DLD1 (cell line): Measurements from ENCODE around the gene DMP1.

ENCODE experiments used
- in situ Hi-C: cut with HindIII; loops from 2 replicates; pipeline ENCODE4 v1.10.0; 2017; ENCODE audit warnings: low sequenced_read_pairs

Gene DMP1, protein sequence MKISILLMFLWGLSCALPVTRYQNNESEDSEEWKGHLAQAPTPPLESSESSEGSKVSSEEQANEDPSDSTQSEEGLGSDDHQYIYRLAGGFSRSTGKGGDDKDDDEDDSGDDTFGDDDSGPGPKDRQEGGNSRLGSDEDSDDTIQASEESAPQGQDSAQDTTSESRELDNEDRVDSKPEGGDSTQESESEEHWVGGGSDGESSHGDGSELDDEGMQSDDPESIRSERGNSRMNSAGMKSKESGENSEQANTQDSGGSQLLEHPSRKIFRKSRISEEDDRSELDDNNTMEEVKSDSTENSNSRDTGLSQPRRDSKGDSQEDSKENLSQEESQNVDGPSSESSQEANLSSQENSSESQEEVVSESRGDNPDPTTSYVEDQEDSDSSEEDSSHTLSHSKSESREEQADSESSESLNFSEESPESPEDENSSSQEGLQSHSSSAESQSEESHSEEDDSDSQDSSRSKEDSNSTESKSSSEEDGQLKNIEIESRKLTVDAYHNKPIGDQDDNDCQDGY

DNA sequence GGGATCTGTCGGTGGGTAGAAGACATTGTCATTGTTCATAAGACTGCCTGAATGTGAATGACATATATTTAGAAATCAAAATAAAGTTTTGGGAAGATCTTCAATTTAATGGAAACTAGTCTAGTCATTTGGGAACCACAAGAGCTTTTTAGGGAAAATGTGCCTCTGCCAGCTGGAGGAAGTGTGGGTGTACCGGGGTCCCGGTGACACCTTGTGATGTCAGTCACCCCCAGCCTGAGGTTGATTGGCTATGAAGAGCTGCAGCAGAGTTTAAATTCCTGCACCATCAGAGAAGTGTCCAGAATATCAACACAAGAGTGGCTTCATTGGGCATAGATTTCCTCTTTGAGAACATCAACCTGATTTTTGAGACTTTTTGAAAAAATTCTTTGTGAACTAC lies at the start of gene DMP1:
Gene DMP1, plus strand, starts transcription at position 301 of the 400 bp plus-strand sequence. CDS start 6,213 bp downstream, outside the sequence.
- in situ Hi-C loops: no loop called here

DNA sequence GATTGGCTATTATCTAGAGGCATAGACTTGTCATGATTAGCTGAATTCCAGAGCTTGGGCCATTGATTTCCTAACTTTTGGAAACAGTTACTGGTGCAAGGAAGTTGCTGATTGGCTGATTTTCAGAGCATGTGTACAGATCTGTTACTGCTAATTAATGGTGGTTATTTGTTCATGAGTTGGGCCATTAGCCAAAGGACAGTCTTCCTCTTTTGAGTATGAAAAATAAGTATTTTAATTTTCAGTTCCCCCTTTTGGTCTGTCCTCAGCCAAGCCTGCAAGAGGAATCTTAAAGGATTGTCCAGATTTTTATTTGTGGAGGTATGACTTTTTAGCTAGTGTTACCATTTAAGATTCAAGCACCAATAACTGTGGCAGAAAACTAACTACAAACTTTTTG lies 48.7 kb upstream of the DMP1 start:
- in situ Hi-C loops: no loop called here

DNA sequence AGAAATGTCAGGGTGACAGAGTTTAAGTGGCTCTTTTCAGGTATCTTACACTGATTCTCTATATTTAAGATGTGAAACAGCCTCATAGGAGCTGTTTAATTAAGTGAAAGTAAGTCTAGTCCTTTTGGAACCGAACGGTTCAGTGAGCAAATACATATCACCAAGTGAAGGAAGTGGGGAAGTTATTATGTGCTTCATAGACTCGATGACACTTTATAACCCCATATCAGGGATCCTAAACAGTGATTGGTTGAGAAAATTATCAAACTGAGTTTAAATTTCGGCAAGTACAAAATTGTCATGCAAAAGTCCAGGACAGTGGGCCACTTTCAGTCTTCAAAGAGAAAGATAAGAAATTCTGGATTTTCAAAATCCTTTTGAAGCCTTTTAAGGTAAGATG lies 41.9 kb upstream of the DMP1 start, which contains the start of gene DSPP:
Gene DSPP, plus strand, starts transcription at position 301 of the 400 bp plus-strand sequence. CDS start 2,380 bp downstream, outside the sequence.
- in situ Hi-C loops: no loop called here

DNA sequence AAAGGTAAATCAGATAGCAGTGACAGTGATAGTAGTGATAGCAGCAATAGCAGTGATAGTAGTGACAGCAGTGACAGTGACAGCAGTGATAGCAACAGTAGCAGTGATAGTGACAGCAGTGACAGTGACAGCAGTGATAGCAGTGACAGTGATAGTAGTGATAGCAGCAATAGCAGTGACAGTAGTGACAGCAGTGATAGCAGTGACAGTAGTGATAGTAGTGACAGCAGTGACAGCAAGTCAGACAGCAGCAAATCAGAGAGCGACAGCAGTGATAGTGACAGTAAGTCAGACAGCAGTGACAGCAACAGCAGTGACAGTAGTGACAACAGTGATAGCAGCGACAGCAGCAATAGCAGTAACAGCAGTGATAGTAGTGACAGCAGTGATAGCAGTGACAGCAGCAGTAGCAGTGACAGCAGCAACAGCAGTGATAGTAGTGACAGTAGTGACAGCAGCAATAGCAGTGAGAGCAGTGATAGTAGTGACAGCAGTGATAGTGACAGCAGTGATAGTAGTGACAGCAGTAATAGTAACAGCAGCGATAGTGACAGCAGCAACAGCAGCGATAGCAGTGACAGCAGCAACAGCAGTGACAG lies 35.7 kb upstream of the DMP1 start:
- in situ Hi-C loops: no loop called here

DNA sequence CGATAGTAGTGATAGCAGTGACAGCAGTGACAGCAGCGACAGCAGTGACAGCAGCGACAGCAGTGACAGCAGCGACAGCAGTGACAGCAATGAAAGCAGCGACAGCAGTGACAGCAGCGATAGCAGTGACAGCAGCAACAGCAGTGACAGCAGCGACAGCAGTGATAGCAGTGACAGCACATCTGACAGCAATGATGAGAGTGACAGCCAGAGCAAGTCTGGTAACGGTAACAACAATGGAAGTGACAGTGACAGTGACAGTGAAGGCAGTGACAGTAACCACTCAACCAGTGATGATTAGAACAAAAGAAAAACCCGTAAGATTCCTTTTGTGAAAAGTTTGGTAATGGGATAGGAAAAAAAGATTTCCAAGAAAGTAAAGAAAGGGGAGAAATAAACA lies 33.8 kb upstream of the DMP1 start:
- in situ Hi-C loops: no loop called here

DNA sequence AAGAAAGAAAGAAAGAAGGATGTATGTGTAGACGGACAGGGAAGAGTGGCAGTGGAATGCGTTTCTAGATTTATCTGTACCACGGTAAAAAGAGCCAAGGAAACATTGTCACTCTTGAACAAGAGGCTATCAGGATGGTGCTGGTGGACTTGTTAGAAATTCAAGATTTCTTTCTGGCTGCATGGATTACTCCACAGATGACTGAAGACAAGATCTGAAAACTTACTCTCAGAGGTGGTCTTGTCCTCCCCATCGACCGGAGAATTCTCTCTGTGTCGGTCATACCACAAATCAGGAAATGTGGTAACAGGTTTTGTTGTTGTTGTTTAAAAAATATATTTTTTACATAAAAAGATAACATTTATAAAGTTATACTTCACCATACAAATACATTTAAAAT lies 30.0 kb upstream of the DMP1 start:
- in situ Hi-C loops: no loop called here

DNA sequence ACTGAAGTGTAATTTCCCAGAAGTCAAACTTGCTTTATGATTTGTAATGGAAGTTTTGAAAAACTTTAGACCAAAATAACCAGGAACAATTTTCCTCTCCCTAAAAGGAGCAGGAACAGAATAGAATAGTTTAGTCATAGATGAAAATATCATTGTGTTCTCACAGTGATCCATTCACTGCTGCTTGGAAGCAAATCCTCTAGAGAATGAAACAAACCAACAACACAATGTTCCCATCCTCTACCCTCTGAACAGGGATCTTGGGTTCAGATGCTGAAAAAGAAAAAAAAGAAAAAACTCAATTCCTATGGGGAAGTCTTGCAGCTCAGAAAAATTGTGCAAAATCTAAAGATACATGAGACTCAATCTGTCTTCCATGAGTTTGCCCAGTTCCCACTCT lies 29.6 kb upstream of the DMP1 start:
- in situ Hi-C loops: no loop called here

DNA sequence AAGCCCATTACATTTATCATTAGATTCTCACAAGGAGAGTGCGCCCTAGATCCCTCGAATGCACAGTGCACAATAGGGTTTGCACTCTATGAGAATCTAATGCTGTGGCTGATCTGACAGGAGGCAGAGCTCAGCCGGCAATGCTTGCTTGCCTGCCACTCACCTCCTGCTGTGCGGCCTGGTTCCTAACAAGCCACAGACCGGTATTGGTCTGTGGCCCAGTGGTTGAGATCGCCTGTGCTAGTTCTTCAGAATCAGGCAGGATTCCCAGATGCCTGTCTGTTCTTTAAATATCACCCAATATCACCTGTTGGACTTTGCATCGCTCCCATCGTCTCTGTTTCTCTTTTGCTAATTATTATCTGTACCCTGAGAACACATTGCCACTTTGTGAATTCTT lies 27.8 kb upstream of the DMP1 start:
- in situ Hi-C loops: no loop called here

DNA sequence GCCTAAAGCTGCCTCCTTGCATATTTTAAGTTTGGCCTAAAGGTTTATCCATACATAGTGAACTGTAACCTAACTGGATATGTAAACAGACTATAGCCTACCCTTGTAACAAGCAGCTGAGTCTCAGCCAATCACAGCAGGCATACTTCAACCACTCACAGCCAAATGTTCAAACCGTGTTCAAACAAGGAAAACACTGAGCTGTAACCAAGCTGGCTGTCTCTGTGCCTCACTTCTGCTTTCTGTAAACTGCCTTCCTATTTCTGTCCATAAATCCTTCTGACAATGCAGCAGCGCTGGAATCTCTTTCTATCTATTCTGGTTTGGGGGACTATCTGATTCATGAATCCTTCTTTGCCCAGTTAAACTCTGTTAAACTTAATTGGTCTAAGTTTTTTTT lies 25.4 kb upstream of the DMP1 start:
- in situ Hi-C loops: no loop called here

DNA sequence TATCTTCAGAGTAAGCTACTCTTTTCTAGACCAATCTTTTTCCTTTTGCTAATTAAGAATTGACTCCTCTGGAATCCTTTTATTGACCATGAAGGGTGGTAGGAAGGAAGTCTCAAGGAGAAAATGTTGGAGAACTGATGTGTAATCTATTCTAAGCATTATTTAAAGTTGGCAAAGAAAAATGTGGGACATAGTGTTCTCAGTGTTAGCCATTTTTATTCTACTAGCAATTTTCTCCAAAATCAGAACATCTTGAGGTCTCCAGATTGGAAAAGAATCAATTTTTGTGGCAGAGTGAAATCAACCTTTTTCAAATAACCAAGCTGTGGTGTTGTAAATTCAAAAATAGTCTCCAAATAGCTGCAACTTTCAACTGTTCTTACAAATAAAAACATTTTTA lies 18.4 kb upstream of the DMP1 start:
- in situ Hi-C loops: no loop called here

DNA sequence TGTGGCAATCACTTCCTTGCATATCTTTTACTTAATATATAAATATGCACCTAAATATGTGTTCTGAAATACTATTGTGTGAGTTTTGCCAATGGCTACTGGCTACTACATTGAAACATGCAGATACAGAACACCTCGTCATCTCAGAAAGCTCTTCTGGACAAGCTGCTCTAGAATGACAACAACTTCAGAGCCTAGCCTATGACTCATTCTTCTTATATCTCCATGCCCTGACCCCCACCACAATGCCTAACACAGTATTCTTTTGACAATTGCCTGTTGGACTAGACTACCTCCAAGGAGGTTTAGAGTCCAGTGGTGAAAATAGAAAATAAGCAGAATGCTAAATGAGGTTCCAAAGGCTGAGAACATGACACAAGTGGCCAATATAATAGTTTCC lies 17.6 kb upstream of the DMP1 start:
- in situ Hi-C loops: no loop called here

DNA sequence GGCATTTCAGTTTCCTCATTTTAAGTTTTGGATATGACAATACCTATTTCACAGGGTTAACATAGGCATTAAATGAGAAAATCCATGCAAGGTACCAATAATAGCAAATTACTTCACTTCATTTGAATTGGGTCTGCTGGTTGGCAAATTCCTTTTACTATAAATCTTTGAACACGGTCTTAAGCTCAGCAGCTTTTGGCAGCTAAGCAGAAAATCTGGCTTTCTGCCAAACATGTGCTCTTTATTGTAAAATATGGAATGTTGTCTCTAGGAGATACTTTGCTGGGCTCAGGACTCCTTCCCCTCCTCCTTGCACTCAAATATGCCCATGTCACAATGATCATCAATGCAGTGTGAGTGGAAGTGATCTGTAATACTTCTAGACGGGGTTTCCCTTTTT lies 16.8 kb upstream of the DMP1 start:
- in situ Hi-C loops: no loop called here

DNA sequence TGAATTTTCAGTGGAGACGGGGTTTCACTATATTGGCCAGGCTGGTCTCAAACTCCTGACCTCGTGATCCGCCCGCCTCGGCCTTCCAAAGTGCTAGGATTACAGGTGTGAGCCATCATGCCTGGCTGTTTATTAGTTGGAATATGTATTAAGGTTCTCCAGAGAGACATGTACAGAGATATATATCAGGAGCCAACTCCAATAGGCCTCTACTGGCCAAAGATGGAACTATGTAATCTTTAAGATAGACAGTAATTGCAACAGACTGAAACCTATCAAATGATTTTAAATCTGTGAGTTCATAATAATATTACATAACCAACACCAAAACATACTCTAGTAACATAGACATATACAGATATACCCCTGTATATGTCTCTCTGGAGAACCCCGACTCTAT lies 5.8 kb upstream of the DMP1 start:
- in situ Hi-C loops: no loop called here

DNA sequence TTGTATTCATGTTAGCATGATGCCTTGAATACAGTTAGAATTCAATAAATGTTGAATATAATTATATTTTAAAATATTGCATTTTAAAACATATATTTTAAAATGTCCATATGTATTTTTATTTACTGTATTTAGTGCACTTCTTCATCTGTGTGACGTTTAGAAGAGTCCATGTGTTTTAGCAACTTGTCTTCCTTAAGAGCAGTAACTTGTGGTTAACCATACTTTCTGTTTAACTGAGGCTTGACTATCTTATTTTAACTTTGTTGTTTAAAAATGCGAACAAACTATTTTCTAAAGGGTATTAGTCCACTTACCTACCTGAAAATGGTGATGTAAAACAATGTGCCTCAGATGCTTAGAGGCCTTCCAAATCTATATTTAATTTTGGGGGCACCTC lies 858 bp downstream of the DMP1 start:
- in situ Hi-C loops: no loop called here

DNA sequence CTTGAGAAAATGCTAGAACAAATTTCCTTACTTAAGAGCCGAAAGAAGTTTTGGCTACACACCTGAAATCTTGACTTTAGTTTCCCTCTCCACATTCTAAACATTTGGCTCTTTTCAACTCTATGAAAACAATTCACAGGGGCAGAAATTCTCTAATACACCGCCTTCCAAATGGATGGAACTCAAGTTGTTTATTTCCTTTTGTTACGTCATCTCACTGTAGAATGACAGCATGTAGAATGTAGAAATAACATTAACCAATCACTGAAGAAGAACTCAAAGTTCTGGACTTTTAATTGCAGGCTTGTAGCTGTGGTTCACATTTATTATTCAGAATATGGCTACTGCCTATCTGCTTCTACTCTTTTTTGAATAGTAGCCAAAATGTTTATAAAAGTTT lies 1.9 kb downstream of the DMP1 start:
- in situ Hi-C loops: no loop called here

DNA sequence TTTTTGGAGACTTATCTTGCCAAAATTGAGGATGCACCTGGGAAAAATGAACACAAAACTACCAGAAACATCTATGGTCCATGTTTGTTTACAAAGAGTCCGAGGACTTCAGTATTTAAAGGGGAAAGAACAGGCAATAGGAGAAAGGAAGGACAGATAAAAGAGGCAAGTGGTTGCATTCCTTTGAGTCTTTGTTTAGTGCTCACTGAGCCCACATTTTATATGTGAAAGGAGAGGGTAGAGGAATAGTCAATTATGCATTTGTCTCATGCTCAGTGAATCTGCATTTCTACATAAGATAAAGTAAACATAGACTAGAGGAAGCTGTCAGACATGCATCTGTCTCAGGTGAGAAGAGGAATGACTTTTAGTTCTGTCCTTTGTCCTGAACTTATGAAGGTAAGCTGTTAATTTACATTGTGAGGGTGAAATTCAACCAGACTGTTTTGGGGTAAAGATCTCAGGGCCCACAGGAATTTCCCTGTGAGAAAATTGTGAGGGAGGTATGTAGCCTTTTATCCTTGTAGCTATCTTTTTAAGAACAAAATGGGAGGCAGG lies 4.5 kb downstream of the DMP1 start:
- in situ Hi-C loops: no loop called here

DNA sequence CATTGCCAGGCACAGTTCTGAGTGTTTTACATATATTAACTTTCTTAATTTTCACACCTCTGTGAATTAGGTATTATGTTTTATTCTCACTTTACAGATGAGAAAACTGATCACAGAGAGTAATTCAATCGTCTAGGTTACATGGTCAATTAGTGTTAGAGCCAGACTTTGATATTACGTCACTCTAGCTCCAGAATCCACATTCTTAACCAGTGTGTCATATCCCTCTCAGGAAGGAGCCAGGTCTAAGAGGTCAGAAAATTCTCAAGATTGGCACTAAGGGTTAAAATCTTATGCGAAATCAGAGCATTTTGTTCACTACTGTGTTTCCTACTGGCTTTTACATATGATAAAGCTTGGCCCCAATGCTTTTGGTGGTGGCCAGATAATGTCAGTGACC lies 7.4 kb downstream of the DMP1 start:
- in situ Hi-C loops: no loop called here

DNA sequence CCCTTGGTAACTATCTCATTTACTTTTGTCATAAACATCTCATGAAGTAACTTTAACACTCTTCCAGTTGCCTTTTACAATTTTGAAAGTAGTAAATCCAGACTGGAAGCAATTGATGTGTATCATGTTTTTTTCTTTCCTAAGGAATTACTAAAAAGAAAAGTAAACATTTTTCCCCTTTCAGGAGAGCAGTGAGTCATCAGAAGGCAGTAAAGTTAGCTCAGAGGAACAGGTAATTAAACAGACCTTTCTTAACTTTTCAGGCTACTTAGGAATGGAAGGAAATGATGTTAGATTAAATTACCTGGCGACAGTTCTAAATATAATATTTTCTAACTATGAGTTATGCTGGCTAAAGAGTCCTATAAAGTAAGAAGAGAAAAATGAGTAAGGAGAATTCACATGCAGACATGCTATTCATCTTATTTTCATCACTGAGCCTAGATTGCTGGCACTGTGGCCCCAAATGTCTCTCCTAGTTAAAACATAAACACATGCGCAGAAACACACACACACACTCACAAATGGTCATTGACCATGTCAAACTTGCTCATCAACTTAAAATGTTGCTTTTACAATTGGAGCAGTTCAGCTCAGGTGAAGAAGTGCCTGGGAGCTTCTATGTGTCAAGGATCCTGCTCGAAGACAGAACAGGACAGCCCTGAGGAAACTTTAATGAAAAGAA lies 9.3 kb downstream of the DMP1 start:
- in situ Hi-C loops: no loop called here

DNA sequence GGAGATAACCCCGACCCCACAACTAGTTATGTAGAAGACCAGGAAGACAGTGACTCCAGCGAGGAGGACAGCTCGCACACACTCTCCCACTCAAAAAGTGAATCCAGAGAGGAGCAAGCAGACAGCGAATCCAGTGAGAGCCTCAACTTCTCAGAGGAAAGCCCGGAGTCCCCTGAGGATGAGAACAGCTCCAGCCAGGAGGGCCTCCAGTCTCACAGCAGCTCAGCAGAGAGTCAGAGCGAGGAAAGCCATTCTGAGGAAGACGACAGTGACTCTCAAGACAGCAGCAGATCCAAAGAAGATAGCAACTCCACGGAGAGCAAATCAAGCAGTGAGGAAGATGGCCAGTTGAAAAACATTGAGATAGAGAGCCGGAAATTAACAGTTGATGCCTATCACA lies 12.8 kb downstream of the DMP1 start:
- in situ Hi-C loops: no loop called here

DNA sequence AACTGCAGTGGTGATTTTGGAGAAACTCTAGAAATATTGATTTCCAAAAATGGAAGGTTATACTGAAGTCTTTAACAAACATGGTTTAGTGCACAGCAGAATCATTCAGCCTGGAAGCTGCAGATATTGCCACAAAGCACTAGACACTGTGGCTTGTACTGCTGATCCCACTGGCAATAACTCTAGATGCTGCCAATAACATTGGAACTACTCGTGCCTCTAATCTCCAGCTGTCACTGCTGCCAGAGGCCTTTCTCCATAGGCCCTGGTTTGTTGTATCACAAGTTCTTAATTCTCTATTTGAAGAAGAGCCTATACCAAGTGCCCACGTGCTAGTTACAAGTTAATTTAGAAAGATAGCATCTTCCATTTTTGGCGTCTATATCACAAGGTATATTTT lies 19.3 kb downstream of the DMP1 start:
- in situ Hi-C loops: no loop called here

DNA sequence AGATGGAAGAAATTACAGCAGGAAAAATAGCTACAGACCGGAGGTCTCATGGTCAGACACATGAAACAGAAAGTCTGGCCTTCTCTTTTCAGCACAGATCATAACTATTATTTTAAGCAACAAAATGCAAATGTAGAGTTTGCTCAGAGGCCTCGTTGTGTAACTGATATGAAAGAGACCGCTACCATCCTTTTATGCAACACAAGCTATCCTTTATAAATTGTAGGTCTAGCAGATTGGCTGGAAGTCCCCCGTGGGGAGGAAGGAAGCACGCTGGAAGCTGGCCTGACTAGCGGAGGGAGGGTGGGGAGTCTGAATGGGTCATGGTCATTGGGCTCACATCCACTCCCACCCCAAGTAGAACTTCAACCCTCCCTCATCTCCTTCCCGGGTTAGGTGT lies 27.7 kb downstream of the DMP1 start:
- in situ Hi-C loops: loop anchor here (25.0 kb wide), 2 partner anchors 160 to 310 kb away; partner anchors contain the start of genes MEPE and SPP1
